Mesenchymal stem cell (in vitro differentiated cells and primary cell): ENCODE data around the gene ATF6.
A peak's percentile ranks its signal among the peaks of the same experiment; 100 is the strongest.

Source experiments
- DNase-seq: peaks from one replicate; pipeline ENCODE4 v3.0.0-alpha.2; 2013
- H2AFZ ChIP-seq: one replicate; pipeline ENCODE4 v1.6.1; 2013; ENCODE audit warnings: low read depth, mild to moderate bottlenecking, control low read depth, inconsistent platforms, low read length, moderate library complexity
- H2AK5ac ChIP-seq: 2 replicates; pipeline ENCODE4 v1.6.1; 2013; ENCODE audit warnings: low read length, moderate library complexity, mild to moderate bottlenecking, inconsistent platforms; ENCODE audit not compliant: severe bottlenecking
- H2BK120ac ChIP-seq: one replicate; pipeline ENCODE4 v1.6.1; 2013; ENCODE audit warnings: low read depth, mild to moderate bottlenecking, inconsistent platforms, low read length, moderate library complexity
- H2BK12ac ChIP-seq, 2 experiments: one replicate each; pipeline ENCODE4 v1.6.1; 2013; ENCODE audit warnings: inconsistent platforms in 2 of 2, low read length in 2 of 2, mild to moderate bottlenecking in 2 of 2, moderate library complexity in 2 of 2, control low read depth in 1 of 2
- H2BK15ac ChIP-seq: one replicate; pipeline ENCODE4 v1.6.1; 2013; ENCODE audit warnings: mild to moderate bottlenecking, low read depth, inconsistent platforms; ENCODE audit not compliant: poor library complexity, severe bottlenecking
- H2BK5ac ChIP-seq: 2 replicates; pipeline ENCODE4 v1.6.1; 2013; ENCODE audit warnings: low read depth, mild to moderate bottlenecking, low read length, control low read depth, inconsistent platforms; ENCODE audit not compliant: poor library complexity, severe bottlenecking
- H3K14ac ChIP-seq, 2 experiments: one replicate each; pipeline ENCODE4 v1.6.1; 2013; ENCODE audit warnings: inconsistent platforms in 2 of 2, low read length in 2 of 2, control low read depth in 1 of 2, mild to moderate bottlenecking in 1 of 2, moderate library complexity in 1 of 2
- H3K18ac ChIP-seq, 2 experiments: one replicate each; pipeline ENCODE4 v1.6.1; 2013; ENCODE audit warnings: inconsistent platforms in 2 of 2, low read length in 2 of 2, control low read depth in 1 of 2, low read depth in 1 of 2, mild to moderate bottlenecking in 1 of 2
- H3K23ac ChIP-seq, 2 experiments: one replicate each; pipeline ENCODE4 v1.6.1; 2013; ENCODE audit warnings: inconsistent platforms in 2 of 2, low read length in 2 of 2, mild to moderate bottlenecking in 2 of 2, moderate library complexity in 2 of 2, control low read depth in 1 of 2
- H3K27ac ChIP-seq: 2 replicates; pipeline ENCODE4 v1.5.1; 2013; ENCODE audit warnings: mild to moderate bottlenecking, moderate library complexity, low read length, control low read depth, inconsistent platforms; ENCODE audit not compliant: poor library complexity, severe bottlenecking
- H3K27me3 ChIP-seq, 2 experiments: 2 replicates each; pipeline versions ENCODE4 v1.6.1 to v1.7.0; 2013; ENCODE audit warnings: low read length in 2 of 2, mild to moderate bottlenecking in 2 of 2, moderate library complexity in 2 of 2, control low read depth in 1 of 2, inconsistent platforms in 1 of 2; ENCODE audit not compliant: control insufficient read depth in 1 of 2, insufficient read depth in 1 of 2
- H3K36me3 ChIP-seq, 2 experiments: 2 replicates each; pipeline versions ENCODE4 v1.6.1 to v1.7.0; 2013; ENCODE audit warnings: low read length in 2 of 2, control low read depth in 1 of 2, inconsistent platforms in 1 of 2, low read depth in 1 of 2, mild to moderate bottlenecking in 1 of 2; ENCODE audit not compliant: insufficient read depth in 2 of 2, control insufficient read depth in 1 of 2
- H3K4ac ChIP-seq, 2 experiments: one replicate each; pipeline ENCODE4 v1.6.1; 2013; ENCODE audit warnings: inconsistent platforms in 2 of 2, low read length in 2 of 2, mild to moderate bottlenecking in 2 of 2, moderate library complexity in 2 of 2, control low read depth in 1 of 2, low read depth in 1 of 2
- H3K4me1 ChIP-seq: 2 replicates; pipeline ENCODE4 v1.6.1; 2013; ENCODE audit warnings: low read depth, low read length, control low read depth; ENCODE audit not compliant: control insufficient read depth, insufficient read depth
- H3K4me2 ChIP-seq: 2 replicates; pipeline ENCODE4 v1.6.1; 2013; ENCODE audit warnings: low read length, mild to moderate bottlenecking, inconsistent platforms; ENCODE audit not compliant: poor library complexity, severe bottlenecking
- H3K4me3 ChIP-seq, 2 experiments: 2 replicates each; pipeline versions ENCODE4 v1.5.1 to v1.7.0; 2013; ENCODE audit warnings: low read length in 2 of 2, mild to moderate bottlenecking in 2 of 2, control low read depth in 1 of 2, low read depth in 1 of 2; ENCODE audit not compliant: insufficient read depth in 1 of 2
- H3K79me1 ChIP-seq: replicated peaks from 2 replicates; pipeline ENCODE4 v1.6.1; 2013; ENCODE audit warnings: mild to moderate bottlenecking, control low read depth, low read length, inconsistent platforms; ENCODE audit not compliant: poor library complexity, severe bottlenecking
- H3K9ac ChIP-seq: 2 replicates; pipeline ENCODE4 v1.7.0; 2013; ENCODE audit warnings: mild to moderate bottlenecking, low read length, moderate library complexity
- H3K9me3 ChIP-seq: 2 replicates; pipeline ENCODE4 v1.7.0; 2013; ENCODE audit warnings: mild to moderate bottlenecking, low read length; ENCODE audit not compliant: control insufficient read depth
- H4K8ac ChIP-seq: one replicate; pipeline ENCODE4 v1.6.1; 2013; ENCODE audit warnings: inconsistent platforms, mild to moderate bottlenecking, low read length, moderate library complexity
- H4K91ac ChIP-seq: one replicate; pipeline ENCODE4 v1.6.1; 2013; ENCODE audit warnings: mild to moderate bottlenecking, low read length, inconsistent platforms
- WGBS: methylation state at CpG from one replicate; pipeline ENCODE4 v1.1.7; 2013; ENCODE audit warnings: mixed read lengths; 5-methylcytosine and 5-hydroxymethylcytosine counted together

ATF6 gene

GRCh38 chr1:161954466-161954865 is 188.3 kb downstream of the ATF6 start:
- Histone ChIP-seq H3K9ac (peak overlapping the region; percentile 32), H3K36me3 (peaks cover 0 to 6% of the 10 kb centered on the region in 2 experiments), H2BK15ac (no peak overlapping the region), H3K79me1 (peaks cover 9% of the 10 kb centered on the region), H3K14ac (no peak overlapping the region), H4K91ac (no peak overlapping the region), H3K27ac (no peak overlapping the region), H3K4me1 (peaks cover 3% of the 10 kb centered on the region), H3K23ac (no peak overlapping the region), H2AFZ (no peak overlapping the region), H2BK12ac (no peak overlapping the region), H2BK5ac (no peak overlapping the region), H2BK120ac (no peak overlapping the region), H4K8ac (no peak overlapping the region), H3K18ac (no peak overlapping the region), H3K4me3 (no peak overlapping the region), H2AK5ac (no peak overlapping the region), H3K27me3 (no peaks in the 10 kb centered on the region), H3K4me2 (no peak overlapping the region), H3K9me3 (no peaks in the 10 kb centered on the region), H3K4ac (no peak overlapping the region)
- DNase-seq, result no peak

GRCh38 chr1:161955606-161956005 is 189.5 kb downstream of the ATF6 start:
- H3K18ac ChIP-seq, result no peak overlapping the region
- no peak overlapping the region for H4K91ac ChIP-seq
- no peaks in the 10 kb centered on the region for H3K27me3 ChIP-seq
- no peak overlapping the region for H2BK5ac ChIP-seq
- H3K4ac ChIP-seq, result no peak overlapping the region
- no peak overlapping the region for H4K8ac ChIP-seq
- H3K27ac ChIP-seq, result no peak overlapping the region
- no peak overlapping the region for H3K14ac ChIP-seq
- H3K4me3 ChIP-seq, result no peak overlapping the region
- no peak overlapping the region for H3K9ac ChIP-seq
- no peak overlapping the region for H3K4me2 ChIP-seq
- no peak overlapping the region for H2AFZ ChIP-seq
- H3K9me3 ChIP-seq, result no peaks in the 10 kb centered on the region
- H3K36me3 ChIP-seq, result peaks cover 0 to 6% of the 10 kb centered on the region in 2 experiments
- peaks cover 3% of the 10 kb centered on the region for H3K4me1 ChIP-seq
- no peak overlapping the region for H2BK120ac ChIP-seq
- H3K23ac ChIP-seq, result no peak overlapping the region
- WGBS, result 100% methylated on average over 2 of the region's 2 CpGs
- H2BK12ac ChIP-seq, result no peak overlapping the region
- no peak overlapping the region for H2AK5ac ChIP-seq
- no peak for DNase-seq
- no peak overlapping the region for H2BK15ac ChIP-seq
- peaks cover 8% of the 10 kb centered on the region for H3K79me1 ChIP-seq

- peak overlapping the region; percentile 62 for H3K9ac ChIP-seq
- H3K4ac ChIP-seq, result no peak overlapping the region
- H2AFZ ChIP-seq, result no peak overlapping the region
- H3K14ac ChIP-seq, result no peak overlapping the region
- DNase-seq, result no peak
- peaks cover 8% of the 10 kb centered on the region for H3K79me1 ChIP-seq
- no peak overlapping the region for H2BK15ac ChIP-seq
- H3K4me2 ChIP-seq, result no peak overlapping the region
- no peak overlapping the region for H2BK12ac ChIP-seq
- H3K27me3 ChIP-seq, result no peaks in the 10 kb centered on the region
- no peak overlapping the region for H3K4me3 ChIP-seq
- H4K91ac ChIP-seq, result no peak overlapping the region
- H3K4me1 ChIP-seq, result peaks cover 3% of the 10 kb centered on the region
- no peaks in the 10 kb centered on the region for H3K9me3 ChIP-seq
- WGBS, result 75% methylated on average over 1 of the region's 4 CpGs
- no peak overlapping the region for H4K8ac ChIP-seq
- H3K27ac ChIP-seq, result no peak overlapping the region
- no peak overlapping the region for H2BK120ac ChIP-seq
- no peak overlapping the region for H2AK5ac ChIP-seq
- no peak overlapping the region for H2BK5ac ChIP-seq
- H3K36me3 ChIP-seq, result peaks cover 0 to 6% of the 10 kb centered on the region in 2 experiments
- H3K18ac ChIP-seq, result no peak overlapping the region
- H3K23ac ChIP-seq, result no peak overlapping the region
Measured at GRCh38 chr1:161956097-161956496, 190.0 kb downstream of the ATF6 start.

GRCh38 chr1:161956930-161957329 is 190.8 kb downstream of the ATF6 start:
- no peak overlapping the region for H3K4me3 ChIP-seq

More at GRCh38 chr1:161956930-161957329, 190.8 kb downstream of the ATF6 start:
- H3K36me3 ChIP-seq, result peaks cover 0 to 6% of the 10 kb centered on the region in 2 experiments
- peaks cover 7% of the 10 kb centered on the region for H3K79me1 ChIP-seq
- no peak overlapping the region for H2BK120ac ChIP-seq
- H3K4me1 ChIP-seq, result peaks cover 3% of the 10 kb centered on the region
- H4K8ac ChIP-seq, result no peak overlapping the region
- no peak overlapping the region for H4K91ac ChIP-seq
- H3K18ac ChIP-seq, result no peak overlapping the region
- H3K23ac ChIP-seq, result no peak overlapping the region
- H3K14ac ChIP-seq, result no peak overlapping the region
- H2BK5ac ChIP-seq, result no peak overlapping the region
- 100% methylated on average over 2 of the region's 3 CpGs for WGBS
- H2BK15ac ChIP-seq, result no peak overlapping the region
- peak overlapping the region; percentile 62 for H3K9ac ChIP-seq
- DNase-seq, result no peak
- H3K9me3 ChIP-seq, result no peaks in the 10 kb centered on the region
- H2BK12ac ChIP-seq, result no peak overlapping the region
- no peak overlapping the region for H3K4ac ChIP-seq
- H2AK5ac ChIP-seq, result no peak overlapping the region
- no peak overlapping the region for H2AFZ ChIP-seq
- H3K27ac ChIP-seq, result no peak overlapping the region
- H3K4me2 ChIP-seq, result no peak overlapping the region
- no peaks in the 10 kb centered on the region for H3K27me3 ChIP-seq
